HG03520 (cell line): ENCODE results near the gene GADD45A.
"Not testable (repeated sequence)": the region's sequence is repeated elsewhere in the genome, so short reads cannot be mapped to it uniquely, and the experiment has no call there.

Experiments used
- ATAC-seq: cut with Tn5 transposase; IDR thresholded peaks from one replicate; pipeline ENCODE4 v1.9.1; 2021; ENCODE audit warnings: mild to moderate bottlenecking, moderate library complexity; ENCODE audit not compliant: unreplicated experiment

GADD45A gene, protein sequence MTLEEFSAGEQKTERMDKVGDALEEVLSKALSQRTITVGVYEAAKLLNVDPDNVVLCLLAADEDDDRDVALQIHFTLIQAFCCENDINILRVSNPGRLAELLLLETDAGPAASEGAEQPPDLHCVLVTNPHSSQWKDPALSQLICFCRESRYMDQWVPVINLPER

DNA sequence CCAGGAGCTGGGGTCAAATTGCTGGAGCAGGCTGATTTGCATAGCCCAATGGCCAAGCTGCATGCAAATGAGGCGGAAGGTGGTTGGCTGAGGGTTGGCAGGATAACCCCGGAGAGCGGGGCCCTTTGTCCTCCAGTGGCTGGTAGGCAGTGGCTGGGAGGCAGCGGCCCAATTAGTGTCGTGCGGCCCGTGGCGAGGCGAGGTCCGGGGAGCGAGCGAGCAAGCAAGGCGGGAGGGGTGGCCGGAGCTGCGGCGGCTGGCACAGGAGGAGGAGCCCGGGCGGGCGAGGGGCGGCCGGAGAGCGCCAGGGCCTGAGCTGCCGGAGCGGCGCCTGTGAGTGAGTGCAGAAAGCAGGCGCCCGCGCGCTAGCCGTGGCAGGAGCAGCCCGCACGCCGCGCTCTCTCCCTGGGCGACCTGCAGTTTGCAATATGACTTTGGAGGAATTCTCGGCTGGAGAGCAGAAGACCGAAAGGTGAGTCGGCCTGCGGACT lies at the start of gene GADD45A:
Gene GADD45A, plus strand, starts transcription at position 135 of the 491 bp plus-strand sequence. Its CDS starts 294 bp downstream, at position 429.
- peak; percentile 83 for ATAC-seq

DNA sequence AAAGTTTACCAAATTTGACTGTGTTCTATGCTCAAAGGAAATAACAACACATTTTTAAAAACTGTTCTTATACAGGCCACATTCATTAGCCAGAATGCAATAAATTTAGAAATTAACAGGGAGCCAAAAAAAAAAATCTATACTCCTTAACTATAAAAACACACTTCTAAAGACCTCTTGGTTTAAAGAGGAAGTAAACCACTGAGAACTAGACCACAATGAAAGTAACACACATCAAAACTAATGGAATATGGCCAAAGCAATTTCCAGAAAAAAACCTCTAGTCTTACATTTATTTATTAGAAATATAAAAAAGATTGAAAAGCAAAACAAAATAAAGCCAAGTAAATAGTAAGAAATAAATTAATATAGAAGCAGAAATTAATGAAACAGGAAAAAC lies 48.9 kb upstream of the GADD45A start:
- ATAC-seq: no peak

DNA sequence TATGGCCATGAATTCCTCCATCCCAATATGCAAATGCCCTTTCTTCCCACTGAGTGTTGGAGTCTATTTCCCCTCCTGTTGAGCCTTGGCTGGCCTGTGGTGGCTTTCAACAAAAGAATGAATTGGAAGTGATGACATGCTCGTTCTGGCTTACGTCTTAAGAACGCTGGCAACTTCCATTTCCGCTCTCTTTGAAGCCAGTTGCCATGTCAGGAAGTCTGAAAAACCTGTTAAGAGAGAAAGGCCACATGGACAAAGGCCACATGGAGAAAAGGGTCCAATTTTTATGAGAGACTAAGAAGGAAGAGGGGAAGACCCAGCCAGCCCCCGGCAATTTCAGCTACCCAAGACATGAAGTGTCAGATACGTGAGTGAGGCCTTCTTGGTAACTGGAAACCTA lies 45.6 kb upstream of the GADD45A start:
- no peak for ATAC-seq

DNA sequence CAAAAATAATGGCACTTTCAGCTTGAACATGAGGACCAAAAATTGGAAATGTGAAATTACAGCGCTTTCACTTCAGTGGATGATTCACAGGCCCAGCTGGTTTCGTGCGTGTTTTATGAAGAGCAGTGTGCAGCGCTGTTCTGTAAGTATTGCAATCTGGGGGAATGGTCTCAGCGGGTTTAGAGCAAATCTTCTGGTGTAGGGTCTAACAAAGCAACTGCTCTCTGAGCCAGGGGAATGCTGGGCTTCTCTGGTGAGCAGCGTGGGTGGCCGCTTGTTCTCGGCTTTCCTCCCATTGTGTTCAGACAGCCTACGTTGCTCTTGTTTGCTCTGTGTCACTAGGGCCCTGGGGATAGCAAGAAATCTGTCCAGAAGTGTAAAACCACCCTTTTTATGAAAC lies 42.4 kb upstream of the GADD45A start:
- ATAC-seq: no peak

DNA sequence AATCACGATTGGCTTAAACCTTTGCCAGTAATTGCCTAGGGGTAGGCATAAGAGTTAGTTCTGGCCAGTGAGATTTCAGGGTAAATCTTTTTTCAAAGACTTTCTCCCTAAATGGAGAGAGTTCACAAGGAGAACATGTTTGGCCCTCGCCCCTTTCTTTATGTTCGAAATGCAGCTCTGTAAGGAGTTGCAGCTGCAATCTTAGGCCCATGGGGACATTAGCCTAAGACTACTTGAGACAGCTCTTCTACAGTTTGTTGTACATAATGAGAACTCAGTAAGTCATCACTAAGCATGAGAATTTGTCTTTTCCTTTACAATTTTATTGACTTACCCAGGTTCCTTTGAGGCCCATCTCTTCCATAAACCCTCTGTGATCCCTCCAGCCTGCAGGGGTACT lies 40.4 kb upstream of the GADD45A start:
- no peak for ATAC-seq

DNA sequence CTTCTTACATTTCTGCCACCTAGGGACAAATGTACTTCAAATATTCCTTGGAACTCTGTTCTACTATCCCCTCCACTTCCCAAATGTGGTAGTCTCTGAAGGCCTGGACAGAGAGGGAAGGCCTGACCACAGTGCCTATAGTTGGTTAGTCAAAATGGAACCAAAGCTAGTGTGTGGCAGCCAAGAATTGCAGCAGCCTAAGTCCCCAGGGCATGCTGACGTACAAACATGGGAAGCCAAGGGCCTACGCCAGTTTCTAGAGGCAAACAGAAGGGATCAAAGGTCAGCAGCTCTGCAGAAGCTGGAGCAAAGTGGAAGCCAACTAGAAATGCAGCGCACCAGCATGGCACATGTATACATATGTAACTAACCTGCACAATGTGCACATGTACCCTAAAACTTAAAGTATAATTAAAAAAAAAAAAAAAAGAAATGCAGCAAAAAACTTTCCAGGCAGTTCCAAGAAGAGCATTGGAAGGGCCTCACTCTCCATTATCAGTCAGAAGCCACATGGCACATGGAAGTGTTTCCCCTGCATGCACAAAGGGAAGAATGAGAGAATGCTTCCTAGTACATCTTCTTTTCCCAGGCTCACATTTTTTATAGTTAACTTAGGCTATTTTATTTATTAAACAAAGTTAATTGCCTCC lies 39.4 kb upstream of the GADD45A start:
- ATAC-seq: no peak

DNA sequence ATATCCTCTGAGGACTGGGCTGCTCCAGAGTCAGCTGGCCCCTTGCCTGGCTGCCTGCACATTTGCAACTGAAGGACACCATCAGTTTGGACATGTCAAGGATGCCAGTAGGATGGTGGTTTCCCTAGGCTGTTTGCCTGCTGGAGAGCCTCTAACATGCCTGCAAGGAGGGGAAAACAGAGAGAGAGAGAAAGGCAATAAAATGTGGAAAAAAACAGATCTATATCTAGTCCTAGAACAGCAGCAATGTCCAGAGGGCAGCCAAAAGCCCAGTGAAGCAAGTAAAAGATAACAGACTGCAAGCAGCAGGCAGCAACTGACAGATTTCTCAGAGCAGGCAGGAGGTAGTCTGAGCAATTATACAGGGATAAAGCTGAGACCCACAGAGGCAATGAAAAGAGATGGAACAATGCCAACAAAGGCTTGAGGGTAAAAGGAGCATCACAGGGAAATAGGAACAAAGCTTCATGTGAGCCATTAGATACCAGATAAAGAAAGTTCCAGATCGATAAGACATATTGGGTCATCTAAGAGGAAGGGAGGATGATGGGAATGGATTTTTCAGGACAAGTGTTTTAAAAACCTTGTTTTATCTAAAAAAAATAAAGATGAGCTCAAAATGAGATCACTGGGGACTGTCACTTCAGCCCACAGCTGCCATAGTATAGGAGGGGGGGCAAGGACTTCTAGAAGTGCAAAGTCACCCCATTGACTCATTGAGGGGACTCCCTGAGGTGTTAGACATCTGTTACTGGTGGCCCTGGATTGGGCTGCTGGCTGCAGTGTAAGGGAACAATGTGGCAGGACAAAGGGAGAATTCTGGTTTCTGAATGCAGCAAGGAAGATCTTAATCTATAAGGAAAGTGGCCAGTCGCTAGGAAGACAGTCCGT lies 38.6 kb upstream of the GADD45A start:
- no peak for ATAC-seq

DNA sequence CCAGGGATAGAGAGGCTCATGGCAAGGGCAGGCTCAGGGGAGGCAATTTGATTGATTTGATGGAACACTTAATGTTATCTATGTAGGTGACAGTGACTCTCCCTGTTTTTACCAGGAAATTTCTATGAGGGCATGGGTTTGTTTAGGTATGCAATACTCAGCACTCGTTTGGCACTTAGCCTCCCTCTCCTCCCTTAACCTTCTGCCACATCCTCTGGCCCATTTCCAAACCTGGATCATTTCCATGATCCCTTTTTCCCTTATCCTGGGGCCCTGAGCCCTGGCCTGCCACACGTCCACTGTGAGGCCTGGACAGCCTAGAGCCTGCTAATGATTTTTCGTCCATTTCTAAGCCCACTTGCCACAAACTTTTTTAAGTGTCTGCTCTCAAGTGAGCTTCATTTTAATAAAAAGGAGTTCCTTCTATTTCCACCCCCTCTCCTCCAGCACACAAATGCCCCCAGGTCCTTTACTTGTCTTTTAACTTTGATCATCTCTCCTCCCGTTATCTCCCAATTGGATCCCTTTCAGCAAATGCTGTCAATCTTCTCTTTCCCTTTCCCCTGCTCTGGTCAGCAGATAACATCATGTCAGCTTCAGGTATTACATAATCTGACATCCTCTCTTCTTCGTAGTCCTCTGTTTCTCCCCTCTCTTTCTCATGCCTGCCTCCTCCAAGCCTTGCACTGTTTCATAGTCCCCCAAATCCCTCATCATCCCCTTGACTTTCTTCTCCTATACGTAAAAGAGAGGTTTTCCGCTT lies 37.8 kb upstream of the GADD45A start:
- no peak for ATAC-seq

DNA sequence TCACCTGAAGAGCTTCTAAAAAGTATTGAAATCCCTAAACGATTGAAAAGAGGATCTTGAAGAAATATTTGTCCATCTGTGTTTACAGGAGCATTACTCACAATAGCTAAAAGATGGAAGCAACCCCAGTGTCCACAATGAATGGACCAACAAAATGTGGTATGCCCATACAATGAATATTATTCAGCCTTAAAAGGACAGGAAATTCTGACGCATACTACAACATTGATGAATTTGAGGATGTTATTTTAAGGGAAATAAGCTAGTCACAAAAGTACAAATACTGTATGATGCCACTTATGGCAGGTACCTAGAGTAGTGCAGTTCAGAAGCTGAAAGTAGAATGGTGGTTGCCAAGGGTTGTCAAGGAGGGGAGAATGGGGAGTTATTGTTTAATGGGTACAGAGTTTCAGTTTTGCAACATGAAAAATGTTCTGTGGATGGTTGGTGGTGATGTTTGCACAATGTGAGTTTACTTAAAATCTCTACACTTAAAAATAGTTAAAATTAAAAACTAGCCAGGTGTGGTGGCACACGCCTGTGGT lies 37.1 kb upstream of the GADD45A start:
- ATAC-seq: no peak

DNA sequence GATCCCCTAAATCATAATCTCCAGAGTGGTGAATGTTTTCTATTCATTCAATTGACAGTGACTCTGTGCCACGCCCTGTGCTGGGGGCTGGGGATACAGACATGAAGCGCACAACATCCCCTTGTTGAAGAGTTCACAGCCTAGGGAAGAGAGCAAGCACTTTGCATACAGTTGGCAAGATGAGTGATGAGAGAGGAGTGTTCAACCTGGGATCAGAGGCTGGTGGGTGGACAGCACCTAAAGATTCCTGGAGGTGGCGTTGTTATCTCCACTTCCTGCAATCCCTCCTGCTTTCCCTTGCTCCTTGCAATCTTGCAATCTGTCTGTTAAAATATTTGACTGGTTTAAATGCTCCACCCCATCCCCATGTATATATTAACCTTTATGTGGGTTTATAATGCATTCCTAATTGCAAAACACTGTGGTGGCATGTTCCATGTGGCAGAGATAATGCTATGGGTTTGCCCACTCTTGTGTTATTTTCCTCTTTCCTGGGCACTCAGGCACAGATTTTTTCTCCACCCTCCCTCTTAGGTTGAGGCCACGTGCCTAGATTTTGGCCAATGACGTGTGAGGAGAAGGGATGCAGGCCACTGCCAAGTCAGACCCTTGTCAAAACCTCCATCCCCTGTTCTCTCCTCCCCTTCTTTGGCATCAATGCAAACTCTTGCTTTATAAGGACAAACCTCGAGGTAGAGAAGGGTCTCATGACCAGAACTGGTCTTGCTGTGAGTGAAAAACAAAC lies 36.2 kb upstream of the GADD45A start:
- no peak for ATAC-seq

DNA sequence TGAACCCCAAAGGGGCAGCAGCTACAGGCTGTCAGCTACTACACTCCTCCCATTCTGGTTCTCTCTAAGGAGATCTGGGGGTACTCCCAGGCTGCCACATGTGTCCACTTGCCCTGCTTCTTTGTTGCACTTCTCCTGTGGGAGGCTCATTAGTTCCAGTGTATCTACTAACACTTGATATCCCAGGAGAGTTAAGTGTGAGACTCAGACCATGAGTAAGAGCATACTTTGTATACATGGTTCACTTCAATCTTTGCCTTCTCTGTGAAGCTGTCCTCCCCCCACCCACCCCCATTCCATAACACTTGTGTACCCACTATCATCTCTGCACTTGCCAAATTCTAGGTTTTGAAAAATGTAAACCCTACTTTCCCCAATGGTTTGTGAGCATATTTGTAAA lies 34.9 kb upstream of the GADD45A start:
- no peak for ATAC-seq

DNA sequence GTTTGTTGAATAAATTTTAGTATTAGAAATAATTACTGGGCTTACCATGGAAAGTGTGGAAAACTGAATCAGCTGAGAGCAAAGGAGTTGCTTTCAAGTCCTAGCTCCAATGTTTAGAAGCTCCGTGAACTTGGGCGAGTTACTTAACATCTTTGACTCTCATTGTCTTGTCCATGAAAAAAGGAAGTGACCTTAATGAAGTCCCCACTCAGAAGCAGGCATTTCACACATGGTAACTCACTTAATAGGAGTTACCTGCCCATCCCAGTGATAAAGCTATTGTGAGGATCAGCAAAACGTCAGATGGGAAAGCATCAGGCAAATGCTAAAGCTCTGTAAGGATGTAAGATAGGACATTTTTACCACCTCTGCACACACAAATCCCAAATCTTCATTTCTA lies 34.0 kb upstream of the GADD45A start:
- ATAC-seq: no peak

DNA sequence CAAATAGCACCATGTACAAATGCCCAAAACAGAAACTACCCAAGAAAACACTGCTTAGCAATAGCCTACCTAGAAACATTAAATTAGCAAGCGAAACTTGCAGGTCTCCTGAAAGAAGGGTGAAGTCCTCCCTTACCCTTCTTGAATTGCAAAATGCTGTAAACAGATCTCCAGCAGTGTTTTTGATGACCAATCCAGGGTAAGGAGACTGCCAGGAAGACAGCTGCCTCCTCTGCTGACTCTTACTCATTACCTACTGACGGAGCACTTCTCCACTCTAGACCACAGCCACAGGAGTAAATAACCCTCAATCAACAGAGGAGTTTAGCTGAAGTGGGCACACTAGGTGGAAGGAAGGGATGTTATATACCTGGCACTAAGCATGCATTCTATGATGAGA lies 32.2 kb upstream of the GADD45A start:
- peak; percentile 44 for ATAC-seq

DNA sequence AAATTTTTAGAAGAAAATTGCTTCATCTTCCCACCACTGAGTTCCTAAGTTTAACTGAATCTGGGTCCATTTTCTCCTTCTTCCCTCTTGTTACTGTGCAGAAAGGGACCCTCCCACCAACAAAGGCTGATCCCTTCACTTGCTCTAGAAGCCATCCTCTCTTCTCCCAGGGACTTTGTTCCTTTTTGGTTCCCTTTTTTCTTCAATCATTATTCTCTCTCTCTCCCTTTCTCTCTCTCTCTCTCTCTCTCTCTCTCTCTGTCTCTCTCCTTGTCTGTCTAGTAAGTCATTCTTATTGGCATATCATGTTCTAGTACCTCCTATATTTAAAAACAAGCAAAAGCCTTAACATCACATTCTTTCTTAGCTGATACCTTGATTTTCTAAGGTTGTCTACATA lies 31.7 kb upstream of the GADD45A start:
- ATAC-seq: no peak

DNA sequence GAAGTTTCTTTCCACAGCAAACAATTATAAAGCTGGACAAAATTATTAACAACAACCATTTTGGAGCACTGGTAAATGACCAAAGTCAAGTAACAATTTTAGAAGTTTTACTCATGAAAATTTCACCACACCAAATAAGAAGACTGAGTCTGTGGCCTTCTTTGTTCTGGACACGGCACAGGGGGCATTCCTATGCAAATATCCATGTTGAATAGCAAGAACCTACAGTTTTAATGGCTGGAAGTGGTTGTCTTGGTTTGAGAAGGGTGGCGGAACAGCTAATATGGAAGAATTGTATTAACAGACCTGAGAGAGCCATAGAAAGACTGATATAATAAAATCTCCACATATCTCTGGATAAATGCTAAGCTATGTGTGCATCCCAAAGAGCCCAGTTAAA lies 29.4 kb upstream of the GADD45A start:
- ATAC-seq: no peak

DNA sequence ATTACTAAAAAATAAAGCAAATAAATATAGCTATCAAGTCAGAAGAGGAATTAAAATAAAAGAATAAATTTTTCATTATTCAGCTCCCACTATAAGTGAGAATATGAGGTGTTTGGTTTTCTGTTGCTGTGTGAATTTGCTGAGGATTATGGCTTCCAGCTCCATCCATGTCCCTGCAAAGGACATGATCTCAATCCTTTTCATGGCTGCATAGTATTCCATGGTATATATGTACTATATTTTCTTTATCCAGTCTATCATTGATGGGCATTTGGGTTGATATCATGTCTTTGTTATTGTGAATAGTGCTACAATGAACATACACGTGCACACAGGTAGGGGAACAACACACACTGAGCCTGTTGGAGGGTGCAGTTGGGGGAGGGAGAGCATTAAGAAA lies 27.8 kb upstream of the GADD45A start:
- ATAC-seq: not testable (repeated sequence)

DNA sequence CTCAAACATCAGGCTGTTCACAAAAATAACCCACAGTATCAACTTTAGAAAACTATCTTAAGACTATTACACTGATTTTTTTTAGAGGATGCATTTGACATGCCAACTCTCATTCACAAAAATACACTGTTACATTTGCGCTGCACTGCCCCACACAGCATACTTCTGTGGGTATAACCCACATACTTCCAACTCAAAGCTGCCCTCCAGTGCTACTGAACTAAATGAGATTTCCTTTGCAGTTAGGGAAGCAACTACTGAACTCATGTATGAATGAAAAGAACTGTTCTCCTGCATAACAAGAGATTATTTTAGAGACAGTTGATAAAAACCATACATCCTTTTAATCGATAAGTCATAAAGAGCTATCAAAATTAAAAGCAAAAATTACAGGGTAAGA lies 25.8 kb upstream of the GADD45A start:
- no peak for ATAC-seq

DNA sequence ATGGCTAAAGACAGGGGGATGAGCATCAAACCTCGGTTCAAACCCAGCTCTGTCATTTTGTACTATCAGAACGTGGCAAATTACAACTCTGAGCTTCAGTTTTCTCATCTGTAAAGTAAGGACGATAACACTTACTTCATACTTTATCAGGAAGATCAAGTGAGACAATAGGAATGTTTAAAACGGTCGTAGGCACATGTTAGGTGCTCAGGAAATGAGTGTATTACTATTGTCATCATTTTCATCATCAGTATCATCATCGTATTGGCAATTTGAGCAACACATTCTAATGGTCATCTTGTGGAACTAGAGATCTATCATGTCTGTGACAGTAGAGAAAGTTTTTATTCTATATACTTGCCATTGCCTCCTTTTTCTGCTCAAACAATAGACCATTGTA lies 22.1 kb upstream of the GADD45A start:
- ATAC-seq: no peak

DNA sequence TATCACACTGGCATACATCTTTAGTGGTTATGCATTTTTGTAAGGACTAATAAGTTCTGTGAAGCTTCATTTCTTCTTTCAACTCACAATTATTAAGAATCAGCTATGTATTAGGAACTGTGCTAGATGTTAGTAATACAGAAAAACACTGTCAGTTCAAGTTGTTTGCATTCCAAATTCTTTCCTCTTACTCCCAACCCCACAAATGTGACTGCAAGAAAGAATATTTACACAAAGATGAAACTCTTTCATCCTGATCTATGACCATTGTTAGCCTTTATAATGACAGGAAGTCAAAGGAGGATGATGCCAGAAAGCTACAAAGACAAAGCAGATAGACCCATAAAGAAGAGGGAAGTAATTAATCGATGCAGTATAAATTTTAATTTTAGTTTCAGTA lies 21.0 kb upstream of the GADD45A start:
- no peak for ATAC-seq

DNA sequence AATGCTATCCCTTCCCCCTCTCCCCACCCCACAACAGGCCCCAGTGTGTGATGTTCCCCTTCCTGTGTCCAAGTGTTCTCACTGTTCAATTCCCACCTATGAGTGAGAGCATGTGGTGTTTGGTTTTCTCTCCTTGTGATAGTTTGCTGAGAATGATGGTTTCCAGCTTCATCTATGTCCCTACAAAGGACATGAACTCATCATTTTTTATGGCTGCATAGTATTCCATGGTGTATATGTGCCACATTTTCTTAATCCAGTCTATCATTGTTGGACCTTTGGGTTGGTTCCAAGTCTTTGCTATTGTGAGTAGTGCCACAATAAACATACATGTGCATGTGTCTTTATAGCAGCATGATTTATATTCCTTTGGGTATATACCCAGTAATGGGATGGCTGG lies 19.7 kb upstream of the GADD45A start:
- ATAC-seq: not testable (repeated sequence)
